KOPT-K1 (cell line): Measurements from ENCODE around the gene CDA.

Source experiments
- H3K27ac ChIP-seq: fragments of 200-600 bp; sonication (generic); 2 replicates; pipeline ENCODE4 v1.5.1; 2016; ENCODE audit warnings: antibody characterized with exemption, mild to moderate bottlenecking, low read depth, low read length; ENCODE audit not compliant: poor library complexity, severe bottlenecking
- H3K36me3 ChIP-seq: fragments of 200-600 bp; sonication (generic); 2 replicates; pipeline ENCODE4 v1.5.1; 2017; ENCODE audit warnings: antibody characterized with exemption, mild to moderate bottlenecking, low read length, moderate library complexity; ENCODE audit not compliant: insufficient read depth
- H3K9me3 ChIP-seq: fragments of 200-600 bp; sonication (generic); 2 replicates; pipeline ENCODE4 v1.5.1; 2017; ENCODE audit warnings: antibody characterized with exemption, low read length, mild to moderate bottlenecking; ENCODE audit not compliant: insufficient read depth, poor library complexity, severe bottlenecking

Gene CDA

GRCh38 chr1:20588634-20589225 is at the start of gene CDA:
Gene CDA, plus strand, starts transcription at chr1:20589097. Its CDS starts 33 bp downstream, at chr1:20589130.
- no peak within 1 kb of the TSS for H3K27ac ChIP-seq
- H3K36me3 ChIP-seq: no peaks in the 10 kb centered on the region
- no peaks in the 10 kb centered on the region for H3K9me3 ChIP-seq

DNA sequence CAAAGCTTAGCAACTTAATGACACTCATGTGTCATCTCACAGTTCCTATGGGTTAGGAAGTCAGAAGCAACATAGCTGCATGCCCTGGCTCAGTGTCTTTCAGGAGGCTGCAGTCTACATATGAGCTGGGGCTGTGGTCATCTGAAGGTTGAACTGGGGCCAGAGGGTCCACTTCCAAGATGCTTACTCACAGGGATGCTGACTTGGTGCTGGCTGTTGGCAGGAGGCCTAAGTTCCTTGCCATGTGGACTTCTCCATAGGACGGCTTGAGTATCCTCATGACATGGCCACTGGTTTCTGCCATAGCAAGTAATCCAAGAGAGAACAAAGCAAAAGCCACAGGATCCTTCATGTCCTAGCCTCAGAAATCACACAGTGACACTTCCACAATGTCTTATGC is 48.6 kb upstream of the CDA start:
- Histone ChIP-seq H3K27ac (no peak overlapping the region), H3K36me3 (no peaks in the 10 kb centered on the region), H3K9me3 (no peaks in the 10 kb centered on the region)

GRCh38 chr1:20546637-20547036 is 42.3 kb upstream of the CDA start:
- H3K9me3 ChIP-seq: no peaks in the 10 kb centered on the region
- H3K27ac ChIP-seq: no peak overlapping the region
- no peaks in the 10 kb centered on the region for H3K36me3 ChIP-seq

- no peaks in the 10 kb centered on the region for H3K36me3 ChIP-seq
- H3K27ac ChIP-seq: no peak overlapping the region
- H3K9me3 ChIP-seq: no peaks in the 10 kb centered on the region
Measured at GRCh38 chr1:20551161-20551560, 37.7 kb upstream of the CDA start.

DNA sequence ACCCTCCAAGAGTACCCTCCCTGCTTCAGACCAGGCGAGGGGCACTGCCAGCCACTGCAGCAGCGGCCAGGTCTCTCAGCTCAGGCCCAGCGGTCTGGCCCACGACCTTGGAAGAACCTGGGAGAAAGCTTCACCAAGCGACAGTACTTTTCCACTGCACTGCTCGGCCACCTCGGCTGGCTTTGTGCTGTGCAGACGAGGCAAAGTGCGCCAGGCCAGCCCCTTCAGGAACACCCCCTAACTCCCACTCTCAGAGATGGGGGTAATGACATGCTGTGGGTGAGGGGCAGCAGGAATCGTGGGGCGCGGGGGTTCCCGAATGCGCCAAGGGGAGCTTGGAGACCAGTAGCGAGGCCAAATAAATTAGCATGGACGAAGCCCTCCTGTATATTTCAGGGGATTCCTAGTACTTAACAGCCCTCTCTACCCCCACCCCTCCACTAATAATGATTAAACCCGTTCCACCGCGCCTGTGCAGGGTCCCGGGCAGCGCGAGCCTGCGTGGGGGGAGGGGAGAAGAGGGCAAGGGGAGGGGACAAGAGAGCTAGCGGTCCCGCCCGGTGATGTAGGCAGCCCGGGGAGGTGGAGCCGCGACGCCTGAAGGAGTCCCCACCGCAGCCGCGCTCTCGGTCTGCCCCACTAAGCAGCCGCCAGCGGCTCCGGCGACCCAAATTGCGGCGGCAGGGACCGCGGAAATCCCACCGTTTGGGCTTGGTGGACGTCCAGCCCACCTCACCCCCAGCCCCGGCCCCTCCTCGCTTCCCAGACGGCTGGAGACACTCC is 36.8 kb upstream of the CDA start, which contains the start of gene FAM43B:
Gene FAM43B, plus strand, starts transcription at position 629 of the 783 bp plus-strand sequence. CDS start 401 bp downstream, outside the sequence.
- Histone ChIP-seq H3K27ac (no peak within 1 kb of the TSS), H3K36me3 (no peaks in the 10 kb centered on the region), H3K9me3 (no peaks in the 10 kb centered on the region)

GRCh38 chr1:20552728-20553445 is 36.0 kb upstream of the CDA start:
- no peak overlapping the region for H3K27ac ChIP-seq
- H3K9me3 ChIP-seq: no peaks in the 10 kb centered on the region
- H3K36me3 ChIP-seq: no peaks in the 10 kb centered on the region

DNA sequence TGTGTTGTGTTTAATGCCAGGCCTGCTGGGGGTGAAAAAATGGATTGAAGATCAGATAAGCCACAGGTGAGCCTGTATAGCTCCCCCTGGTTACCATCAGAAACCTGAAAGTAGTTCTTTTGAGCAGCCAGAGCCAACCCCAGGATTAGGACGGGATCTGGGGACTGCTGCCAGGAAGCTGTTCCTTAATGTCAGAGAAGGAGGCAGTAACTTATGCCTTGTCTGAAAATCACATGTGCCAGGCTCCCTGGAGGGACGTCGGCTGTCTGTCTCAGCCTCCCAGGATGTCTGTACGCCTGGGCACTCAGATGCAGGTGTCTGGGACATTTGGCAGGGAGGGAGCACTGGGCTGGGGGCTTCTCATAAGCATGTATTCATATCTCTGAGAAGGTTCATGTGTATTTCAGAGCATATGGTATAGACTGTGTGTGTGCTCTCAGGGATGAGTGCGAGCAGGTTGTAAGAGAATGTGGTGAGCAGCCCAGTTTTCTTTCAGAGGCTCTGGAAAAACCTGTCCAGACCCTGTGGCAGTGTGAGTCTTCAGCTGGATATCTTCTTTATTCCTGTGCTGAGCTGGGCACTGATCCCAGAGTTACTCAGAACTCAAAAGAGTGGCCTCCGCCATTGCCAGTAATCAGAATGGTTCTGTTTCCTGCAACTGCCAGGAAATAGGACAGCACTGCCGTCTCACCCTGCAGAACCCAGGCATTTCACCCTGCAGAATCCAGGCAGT is 33.7 kb upstream of the CDA start:
- H3K27ac ChIP-seq: no peak overlapping the region
- H3K36me3 ChIP-seq: no peaks in the 10 kb centered on the region
- H3K9me3 ChIP-seq: no peaks in the 10 kb centered on the region

- no peaks in the 10 kb centered on the region for H3K9me3 ChIP-seq
- no peaks in the 10 kb centered on the region for H3K36me3 ChIP-seq
- H3K27ac ChIP-seq: no peak overlapping the region
Measured at GRCh38 chr1:20555758-20556120, 33.2 kb upstream of the CDA start.

DNA sequence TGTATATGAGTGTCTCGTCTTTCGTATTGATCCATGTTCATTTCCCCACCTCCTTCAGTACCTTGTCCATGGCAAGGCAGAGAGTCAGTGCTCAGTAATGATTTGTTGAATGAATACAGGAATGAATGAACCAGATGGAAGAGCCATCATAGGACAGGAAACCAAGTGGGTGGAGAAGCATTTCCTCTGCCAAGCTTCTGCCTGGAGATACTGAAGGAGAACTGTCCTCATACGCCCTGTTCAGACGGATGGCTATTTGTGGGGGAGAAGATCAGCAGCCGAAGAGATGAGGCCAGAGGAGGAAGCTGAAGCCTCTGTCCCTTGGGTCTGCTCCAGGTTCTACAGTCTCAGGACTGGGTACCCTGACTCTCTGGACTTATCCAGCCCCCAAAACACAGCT is 30.7 kb upstream of the CDA start:
- H3K27ac ChIP-seq: no peak overlapping the region
- no peaks in the 10 kb centered on the region for H3K9me3 ChIP-seq
- no peaks in the 10 kb centered on the region for H3K36me3 ChIP-seq

- Histone ChIP-seq H3K27ac (no peak overlapping the region), H3K9me3 (no peaks in the 10 kb centered on the region), H3K36me3 (no peaks in the 10 kb centered on the region)
Measured at GRCh38 chr1:20560966-20561365, 27.9 kb upstream of the CDA start.

DNA sequence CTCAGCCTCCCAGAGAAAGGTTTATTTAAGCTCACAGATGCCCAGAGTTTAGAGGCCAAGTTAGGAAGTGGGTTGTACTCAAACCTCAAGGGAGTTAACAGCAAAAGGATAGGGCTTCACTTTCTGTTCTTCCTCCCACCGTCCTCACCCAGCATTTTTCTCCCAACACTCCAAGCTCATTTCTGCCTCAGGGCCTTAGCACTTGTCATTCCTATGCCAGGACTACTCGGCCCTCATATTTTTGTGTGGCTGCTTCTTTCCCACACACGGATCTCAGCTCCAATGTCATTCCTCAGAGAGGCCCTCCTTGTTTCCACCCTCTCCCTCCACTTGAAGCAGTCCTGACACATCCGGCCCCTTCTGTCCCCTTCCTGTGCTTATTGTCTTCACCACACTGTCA is 23.7 kb upstream of the CDA start:
- no peaks in the 10 kb centered on the region for H3K9me3 ChIP-seq
- H3K36me3 ChIP-seq: no peaks in the 10 kb centered on the region
- no peak overlapping the region for H3K27ac ChIP-seq

DNA sequence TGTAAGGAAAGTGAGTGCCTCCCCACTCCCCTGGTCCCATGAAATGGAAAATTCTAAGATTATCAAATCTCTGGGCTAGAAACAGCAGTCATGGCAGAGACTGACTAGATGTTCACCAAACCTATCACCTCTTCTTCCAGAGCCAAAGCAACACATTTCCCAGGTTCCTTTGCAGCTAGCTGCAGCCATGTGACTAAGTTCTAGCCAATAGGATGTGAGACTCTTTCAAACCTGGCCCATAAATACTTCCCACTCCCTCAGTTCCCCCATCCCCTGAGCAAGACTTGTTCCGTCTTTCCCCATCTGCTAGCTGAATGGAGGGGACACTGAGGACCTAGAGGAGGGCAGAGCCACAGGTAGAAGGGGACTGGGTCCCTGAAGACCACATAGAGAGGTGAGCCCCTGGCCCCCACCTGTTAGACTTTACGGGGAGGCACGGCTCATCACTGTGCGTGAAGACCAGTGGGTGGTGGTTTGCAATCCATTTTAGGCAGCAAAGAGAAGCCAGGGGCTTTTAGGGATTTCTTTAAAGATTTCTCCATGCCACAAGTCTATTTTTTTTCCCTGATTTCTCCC is 19.3 kb upstream of the CDA start:
- Histone ChIP-seq H3K27ac (no peak overlapping the region), H3K36me3 (no peaks in the 10 kb centered on the region), H3K9me3 (peaks cover 4% of the 10 kb centered on the region)

DNA sequence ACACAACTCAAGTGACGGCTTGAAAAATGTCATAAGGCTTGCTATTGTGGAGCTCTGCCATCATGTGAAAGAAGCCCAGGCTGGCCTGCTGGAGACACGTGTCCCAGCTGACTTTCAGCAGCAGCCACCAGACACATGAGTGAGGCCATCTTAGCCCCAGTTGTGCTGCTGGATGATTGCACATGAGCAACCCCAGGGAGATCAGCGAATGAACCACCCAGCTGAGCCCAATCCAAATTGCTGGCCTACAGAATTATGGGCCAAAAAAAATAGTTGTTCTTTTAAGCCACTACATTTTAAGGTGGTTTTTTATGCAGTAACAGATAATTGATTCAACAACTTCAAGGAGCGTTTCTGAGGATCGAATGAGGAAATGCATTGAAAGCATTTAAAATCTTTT is 17.5 kb upstream of the CDA start:
- H3K9me3 ChIP-seq: peaks cover 4% of the 10 kb centered on the region
- H3K36me3 ChIP-seq: no peaks in the 10 kb centered on the region
- H3K27ac ChIP-seq: no peak overlapping the region

DNA sequence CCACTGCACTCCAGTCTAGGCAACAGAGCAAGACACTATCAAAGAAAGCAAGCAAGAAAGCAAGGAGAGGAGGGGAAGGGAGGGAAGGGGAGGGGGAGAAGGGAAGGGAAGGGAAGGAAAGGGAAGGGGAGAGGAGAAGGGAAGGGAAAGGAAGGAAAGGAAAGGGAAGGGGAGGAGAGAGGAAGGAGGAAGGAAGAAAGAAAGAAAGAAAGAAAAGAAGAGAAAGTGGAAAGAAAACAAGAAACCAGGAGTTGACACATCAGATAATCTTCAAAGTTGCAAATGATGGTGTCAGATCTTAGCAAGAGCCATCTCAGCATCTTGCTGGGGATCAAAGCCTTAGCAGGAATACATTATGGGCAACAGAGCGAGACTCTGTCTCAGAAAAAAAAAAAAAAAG is 14.9 kb upstream of the CDA start:
- H3K27ac ChIP-seq: no peak overlapping the region
- no peaks in the 10 kb centered on the region for H3K36me3 ChIP-seq
- H3K9me3 ChIP-seq: peaks cover 4% of the 10 kb centered on the region
